ENCODE data around the gene WNT5B. TPM values are rescaled to one million over a fixed set of nuclear protein-coding genes. Genes with fewer than 3 reads are reported as not detected.

WNT5B gene
- polyA plus RNA-seq (2013, experiment 1 of 4) = 28.0 TPM
- 57.3 TPM for polyA plus RNA-seq (2013, experiment 2 of 4)
- polyA plus RNA-seq (2013, experiment 3 of 4) = 25.5 TPM
- 34.2 TPM for polyA plus RNA-seq (2013, experiment 4 of 4)

DNA sequence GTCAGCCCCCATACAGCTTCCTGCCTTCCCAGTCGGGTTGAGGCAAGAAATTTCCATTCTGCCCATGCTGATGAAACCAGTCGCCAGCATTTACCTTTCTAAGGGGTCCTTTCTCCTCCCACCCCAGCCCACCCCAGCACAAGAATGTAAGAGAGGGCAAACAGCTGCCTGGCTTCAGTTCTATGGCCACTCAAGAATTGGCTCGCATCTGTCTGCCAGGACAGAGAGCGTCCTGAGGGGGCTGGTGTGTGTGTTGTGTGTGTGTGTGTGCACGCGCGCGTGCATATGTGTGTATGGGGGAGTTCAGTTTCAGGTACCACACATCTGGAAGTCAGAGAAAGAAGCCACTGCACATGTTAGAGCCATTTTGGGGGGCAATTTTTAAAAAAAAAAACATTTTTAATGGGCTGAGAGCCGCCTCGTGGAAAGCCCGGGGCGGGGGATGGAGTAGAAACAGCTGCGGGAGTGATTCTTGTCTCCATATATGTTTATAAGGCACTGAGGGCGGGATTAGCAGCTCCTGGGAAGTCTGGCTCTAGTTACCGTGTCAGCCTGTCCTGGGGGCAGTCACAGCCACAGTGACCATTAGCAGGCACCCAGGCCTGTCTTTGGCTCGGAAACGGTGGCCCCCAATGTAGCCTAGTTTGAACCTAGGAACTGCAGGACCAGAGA lies at the start of gene WNT5B:
Gene WNT5B (plus strand): TSS at position 566 of the 672 bp plus-strand sequence. CDS start 2,124 bp downstream, outside the sequence.
- Histone ChIP-seq H3K27me3 (ENCODE audit: control insufficient read depth, insufficient read depth, low read length, poor library complexity, severe bottlenecking) (peaks cover 70% of the 10 kb centered on the region), H3K27ac (ENCODE audit: insufficient read depth, low read depth, low read length, poor library complexity, severe bottlenecking) (no peak within 1 kb of the TSS)

DNA sequence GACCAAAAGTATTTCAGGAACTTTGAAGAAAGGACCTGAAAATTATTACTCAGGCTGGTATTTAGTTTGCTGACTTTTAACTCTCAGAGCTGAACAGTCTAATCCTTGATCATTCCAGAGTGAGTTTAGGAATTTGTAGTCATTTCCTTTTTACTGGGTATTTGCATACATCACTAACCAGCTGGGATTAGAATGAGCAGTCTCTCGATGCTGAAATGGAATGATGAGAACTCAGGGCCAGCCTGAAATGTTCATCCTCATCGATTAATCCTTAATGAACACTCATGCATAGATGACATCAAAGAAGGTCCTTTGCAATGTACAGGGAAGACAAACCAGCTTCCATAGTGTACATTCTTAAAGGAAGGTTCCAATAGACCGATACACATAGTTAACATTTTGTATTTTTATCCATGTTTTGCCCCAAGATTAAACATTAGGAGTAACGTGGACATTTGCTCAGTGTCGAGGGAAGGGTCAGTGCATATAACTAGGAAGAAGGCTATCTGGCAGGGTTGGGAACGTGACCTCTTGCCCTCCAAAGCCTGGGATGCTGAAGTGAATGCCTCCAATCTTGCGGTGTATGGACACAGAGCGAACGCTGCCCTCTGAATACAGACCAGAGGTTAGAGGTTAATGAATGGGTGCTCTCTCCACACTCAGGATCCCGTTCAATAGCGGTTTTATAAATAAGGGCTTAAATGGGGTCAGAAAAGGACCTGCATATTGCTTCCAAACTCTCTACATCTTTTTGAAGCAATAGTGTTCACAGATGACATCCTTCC lies 49.2 kb upstream of the WNT5B start:
- H3K27me3 ChIP-seq (ENCODE audit: control insufficient read depth, insufficient read depth, low read length, poor library complexity, severe bottlenecking) = no peaks in the 10 kb centered on the region
- H3K27ac ChIP-seq (ENCODE audit: insufficient read depth, low read depth, low read length, poor library complexity, severe bottlenecking) = peak overlapping the region; percentile 92
- no peaks in the 10 kb centered on the region for H3K36me3 ChIP-seq (ENCODE audit: control insufficient read depth, insufficient read depth, low read length)
- WGBS, 2 experiments = 53 to 65% methylated on average over 11 of the region's 11 CpGs
- peak overlapping the region; percentile 14 for H3K4me3 ChIP-seq (ENCODE audit: insufficient read depth, low read depth, low read length)
- H3K4me1 ChIP-seq (ENCODE audit: control insufficient read depth, insufficient read depth, low read length) = peaks cover 68% of the 10 kb centered on the region
- H3K9me3 ChIP-seq (ENCODE audit: control insufficient read depth, low read length) = no peaks in the 10 kb centered on the region

More for the DNA sequence above, at the start of gene WNT5B:
- Histone ChIP-seq H3K4me1 (ENCODE audit: control insufficient read depth, insufficient read depth, low read length) (peaks cover 35% of the 10 kb centered on the region), H3K4me3 (ENCODE audit: insufficient read depth, low read depth, low read length) (peak within 1 kb of the TSS; percentile 48), H3K36me3 (ENCODE audit: control insufficient read depth, insufficient read depth, low read length) (no peaks in the 10 kb centered on the region), H3K9me3 (ENCODE audit: control insufficient read depth, low read length) (no peaks in the 10 kb centered on the region)
- 14 to 15% methylated on average over 17 of the region's 17 CpGs for WGBS, 2 experiments

DNA sequence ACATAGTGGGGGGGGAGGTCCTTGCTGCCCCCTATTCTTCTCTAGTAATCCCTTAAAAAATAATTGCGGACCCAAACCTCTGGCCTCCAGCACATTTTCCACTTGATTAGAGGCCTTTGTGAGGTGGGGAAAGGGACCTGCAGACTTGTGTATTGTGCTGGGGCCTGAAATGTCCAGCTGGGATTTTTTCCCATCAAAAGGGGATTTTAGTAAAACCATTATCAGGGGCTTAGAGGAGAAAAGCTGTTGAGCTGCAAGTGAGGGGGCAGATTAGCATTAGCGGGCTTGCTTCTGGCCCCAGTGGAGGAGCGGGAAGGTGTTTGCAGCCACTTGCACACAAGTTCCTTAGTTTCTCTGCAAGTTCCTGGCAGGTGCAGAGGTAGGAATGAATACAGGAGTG lies 48.5 kb upstream of the WNT5B start:
- WGBS, 2 experiments = 37 to 57% methylated on average over 3 of the region's 3 CpGs
- no peaks in the 10 kb centered on the region for H3K9me3 ChIP-seq (ENCODE audit: control insufficient read depth, low read length)
- H3K27me3 ChIP-seq (ENCODE audit: control insufficient read depth, insufficient read depth, low read length, poor library complexity, severe bottlenecking) = peaks cover 3% of the 10 kb centered on the region
- no peak overlapping the region for H3K4me3 ChIP-seq (ENCODE audit: insufficient read depth, low read depth, low read length)
- no peaks in the 10 kb centered on the region for H3K36me3 ChIP-seq (ENCODE audit: control insufficient read depth, insufficient read depth, low read length)
- H3K4me1 ChIP-seq (ENCODE audit: control insufficient read depth, insufficient read depth, low read length) = peaks cover 65% of the 10 kb centered on the region
- peak overlapping the region; percentile 92 for H3K27ac ChIP-seq (ENCODE audit: insufficient read depth, low read depth, low read length, poor library complexity, severe bottlenecking)

DNA sequence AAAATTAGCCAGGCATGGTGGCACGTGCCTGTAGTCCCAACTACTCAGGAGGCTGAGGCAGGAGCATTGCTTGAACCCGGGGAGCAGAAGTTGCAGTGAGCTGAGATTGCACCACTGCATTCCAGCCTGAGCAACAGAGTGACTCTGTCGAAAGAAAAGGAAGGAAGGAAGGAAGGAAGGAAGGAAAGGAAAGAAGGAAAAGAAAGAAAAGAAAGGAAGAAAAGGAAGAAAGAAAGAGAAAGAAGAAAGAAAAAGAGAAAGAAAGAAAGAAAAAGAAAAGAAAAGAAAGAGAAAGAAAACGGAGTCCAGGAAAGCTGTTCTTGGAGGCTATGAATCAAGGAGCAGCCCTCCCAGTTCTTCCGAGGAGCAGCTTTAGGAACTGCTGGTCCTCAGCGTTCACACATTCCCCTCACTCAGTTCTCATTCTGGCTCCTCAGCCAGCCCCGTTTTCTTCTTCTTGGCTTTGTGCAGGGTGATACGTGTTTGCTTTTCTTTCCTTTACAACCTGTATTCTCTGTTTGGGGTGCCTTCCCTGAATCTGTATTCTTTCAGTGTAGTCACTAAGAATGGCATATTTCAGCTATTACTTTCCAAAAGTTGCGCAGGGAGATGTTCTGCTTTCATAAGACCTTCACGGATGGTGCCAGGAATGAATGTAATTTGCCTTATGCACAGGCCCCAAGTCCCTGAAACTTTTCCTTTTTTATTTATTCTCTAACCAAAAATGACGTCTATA lies 46.9 kb upstream of the WNT5B start:
- H3K4me1 ChIP-seq (ENCODE audit: control insufficient read depth, insufficient read depth, low read length) = peaks cover 61% of the 10 kb centered on the region
- H3K36me3 ChIP-seq (ENCODE audit: control insufficient read depth, insufficient read depth, low read length) = no peaks in the 10 kb centered on the region
- no peaks in the 10 kb centered on the region for H3K9me3 ChIP-seq (ENCODE audit: control insufficient read depth, low read length)
- no peak overlapping the region for H3K27ac ChIP-seq (ENCODE audit: insufficient read depth, low read depth, low read length, poor library complexity, severe bottlenecking)
- WGBS, 2 experiments = 89 to 91% methylated on average over 11 of the region's 11 CpGs
- peaks cover 15% of the 10 kb centered on the region for H3K27me3 ChIP-seq (ENCODE audit: control insufficient read depth, insufficient read depth, low read length, poor library complexity, severe bottlenecking)
- no peak overlapping the region for H3K4me3 ChIP-seq (ENCODE audit: insufficient read depth, low read depth, low read length)

DNA sequence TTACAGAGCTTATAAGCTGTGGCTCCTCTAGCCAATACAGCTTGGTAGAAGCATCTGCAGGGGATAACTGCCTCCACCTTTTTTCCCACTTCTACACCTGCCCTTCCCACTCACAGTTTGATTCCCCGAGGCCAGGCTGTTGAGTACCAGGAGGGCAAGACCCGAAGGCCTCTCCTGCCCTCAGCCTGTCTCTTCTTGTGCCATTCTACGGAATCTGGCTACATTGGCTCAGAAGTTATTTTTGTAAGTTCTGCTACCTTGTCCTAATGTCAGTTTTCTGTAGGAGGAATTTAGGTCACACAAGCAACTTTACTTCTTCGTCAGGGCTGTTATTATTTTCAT lies 46.4 kb upstream of the WNT5B start:
- H3K36me3 ChIP-seq (ENCODE audit: control insufficient read depth, insufficient read depth, low read length) = no peaks in the 10 kb centered on the region
- H3K27ac ChIP-seq (ENCODE audit: insufficient read depth, low read depth, low read length, poor library complexity, severe bottlenecking) = no peak overlapping the region
- no peak overlapping the region for H3K4me3 ChIP-seq (ENCODE audit: insufficient read depth, low read depth, low read length)
- H3K9me3 ChIP-seq (ENCODE audit: control insufficient read depth, low read length) = no peaks in the 10 kb centered on the region
- H3K27me3 ChIP-seq (ENCODE audit: control insufficient read depth, insufficient read depth, low read length, poor library complexity, severe bottlenecking) = peaks cover 15% of the 10 kb centered on the region
- H3K4me1 ChIP-seq (ENCODE audit: control insufficient read depth, insufficient read depth, low read length) = peaks cover 61% of the 10 kb centered on the region
- WGBS, 2 experiments = 87 to 94% methylated on average over 3 to 4 of the region's 4 CpGs

DNA sequence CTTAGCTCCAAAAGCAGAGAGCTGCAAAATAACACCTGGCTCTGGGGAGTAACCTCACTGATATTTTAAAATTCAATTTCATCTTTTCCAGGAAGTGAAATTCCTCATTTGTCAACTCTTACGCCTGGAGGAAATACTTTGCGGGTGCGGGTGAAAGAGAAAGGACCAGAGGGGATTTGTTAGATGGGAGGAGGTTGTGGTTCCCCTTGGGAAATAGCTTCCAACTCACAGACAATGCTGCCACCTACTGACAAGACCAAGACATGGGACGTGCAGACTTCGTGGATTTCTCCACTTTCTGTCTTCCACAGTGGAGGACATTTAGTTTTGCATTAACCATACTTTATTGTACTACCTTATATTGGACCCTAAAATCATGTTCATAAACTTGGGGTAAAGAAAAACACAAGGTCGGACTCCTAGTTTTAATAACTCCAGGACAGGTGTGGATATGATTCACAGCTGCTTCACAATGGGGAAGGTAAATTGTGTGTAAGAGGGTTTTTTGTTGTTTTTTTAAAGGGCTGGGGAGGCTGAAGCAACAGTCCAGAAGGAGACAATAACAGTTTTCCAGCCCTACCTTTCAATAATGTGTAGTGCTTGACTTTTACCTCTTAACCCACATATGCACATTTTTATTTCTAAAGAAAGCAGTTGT lies 45.5 kb upstream of the WNT5B start:
- H3K4me3 ChIP-seq (ENCODE audit: insufficient read depth, low read depth, low read length) = no peak overlapping the region
- H3K36me3 ChIP-seq (ENCODE audit: control insufficient read depth, insufficient read depth, low read length) = no peaks in the 10 kb centered on the region
- WGBS, 2 experiments = 5 to 6% methylated on average over 6 of the region's 6 CpGs
- no peak overlapping the region for H3K27ac ChIP-seq (ENCODE audit: insufficient read depth, low read depth, low read length, poor library complexity, severe bottlenecking)
- no peaks in the 10 kb centered on the region for H3K9me3 ChIP-seq (ENCODE audit: control insufficient read depth, low read length)
- H3K27me3 ChIP-seq (ENCODE audit: control insufficient read depth, insufficient read depth, low read length, poor library complexity, severe bottlenecking) = peaks cover 15% of the 10 kb centered on the region
- peaks cover 64% of the 10 kb centered on the region for H3K4me1 ChIP-seq (ENCODE audit: control insufficient read depth, insufficient read depth, low read length)

DNA sequence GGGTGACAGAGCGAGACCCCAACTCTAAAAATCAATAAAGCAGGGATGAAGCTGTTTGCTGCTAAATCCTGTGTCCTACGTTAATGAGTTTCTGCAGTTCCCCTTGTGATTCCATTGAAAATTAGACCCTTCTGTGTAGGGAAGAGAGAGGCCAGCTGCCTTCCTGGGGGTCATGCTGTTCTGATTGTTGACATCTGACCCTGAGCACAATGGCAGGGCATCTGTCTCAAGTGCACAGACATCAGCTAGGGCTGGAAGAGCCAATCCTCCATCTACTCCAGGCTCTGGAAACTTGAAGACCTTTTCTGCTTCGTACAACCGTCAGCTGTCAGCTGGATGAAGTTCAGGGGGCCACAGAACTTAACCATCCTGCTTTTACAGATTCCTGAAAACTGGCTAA lies 44.7 kb upstream of the WNT5B start:
- WGBS, 2 experiments = 68 to 70% methylated on average over 4 of the region's 4 CpGs
- no peaks in the 10 kb centered on the region for H3K36me3 ChIP-seq (ENCODE audit: control insufficient read depth, insufficient read depth, low read length)
- no peaks in the 10 kb centered on the region for H3K9me3 ChIP-seq (ENCODE audit: control insufficient read depth, low read length)
- H3K4me1 ChIP-seq (ENCODE audit: control insufficient read depth, insufficient read depth, low read length) = peaks cover 63% of the 10 kb centered on the region
- no peak overlapping the region for H3K4me3 ChIP-seq (ENCODE audit: insufficient read depth, low read depth, low read length)
- H3K27ac ChIP-seq (ENCODE audit: insufficient read depth, low read depth, low read length, poor library complexity, severe bottlenecking) = peak overlapping the region; percentile 20
- peaks cover 15% of the 10 kb centered on the region for H3K27me3 ChIP-seq (ENCODE audit: control insufficient read depth, insufficient read depth, low read length, poor library complexity, severe bottlenecking)

DNA sequence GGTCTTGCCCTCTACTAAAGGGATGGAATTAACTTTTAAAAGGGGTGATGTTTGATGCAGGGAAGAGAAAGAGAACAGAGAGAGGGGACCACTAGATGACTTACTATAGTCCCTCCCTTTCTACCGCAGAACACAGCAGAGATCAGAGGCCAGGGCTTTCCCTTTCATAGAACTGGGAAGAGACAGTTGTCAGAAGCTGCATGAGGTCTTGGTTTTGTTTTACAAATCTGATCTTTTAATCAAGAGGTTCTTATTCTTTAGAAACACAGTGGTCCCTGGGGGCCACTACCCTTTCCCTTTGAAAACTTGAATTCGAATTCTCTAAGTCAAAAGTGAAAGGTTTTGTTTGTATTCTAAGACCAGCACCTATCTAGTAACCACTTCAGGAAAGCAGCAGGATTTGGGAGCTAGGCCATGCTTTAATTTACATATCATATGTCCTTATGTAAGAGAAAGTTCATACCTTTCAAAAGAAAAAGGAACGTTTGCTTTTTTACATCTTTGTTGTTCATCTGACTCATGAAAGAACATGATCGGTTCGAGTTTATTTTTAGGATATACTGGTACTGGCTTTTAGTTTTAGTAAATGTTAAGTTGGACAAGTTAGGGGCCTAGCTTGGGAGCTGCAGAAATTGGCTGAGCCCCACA lies 41.0 kb upstream of the WNT5B start:
- Histone ChIP-seq H3K9me3 (ENCODE audit: control insufficient read depth, low read length) (no peaks in the 10 kb centered on the region), H3K27me3 (ENCODE audit: control insufficient read depth, insufficient read depth, low read length, poor library complexity, severe bottlenecking) (peaks cover 18% of the 10 kb centered on the region), H3K4me1 (ENCODE audit: control insufficient read depth, insufficient read depth, low read length) (peaks cover 37% of the 10 kb centered on the region), H3K36me3 (ENCODE audit: control insufficient read depth, insufficient read depth, low read length) (no peaks in the 10 kb centered on the region), H3K27ac (ENCODE audit: insufficient read depth, low read depth, low read length, poor library complexity, severe bottlenecking) (peak overlapping the region; percentile 78), H3K4me3 (ENCODE audit: insufficient read depth, low read depth, low read length) (no peak overlapping the region)
- 6 to 10% methylated on average over 3 to 5 of the region's 5 CpGs for WGBS, 2 experiments

DNA sequence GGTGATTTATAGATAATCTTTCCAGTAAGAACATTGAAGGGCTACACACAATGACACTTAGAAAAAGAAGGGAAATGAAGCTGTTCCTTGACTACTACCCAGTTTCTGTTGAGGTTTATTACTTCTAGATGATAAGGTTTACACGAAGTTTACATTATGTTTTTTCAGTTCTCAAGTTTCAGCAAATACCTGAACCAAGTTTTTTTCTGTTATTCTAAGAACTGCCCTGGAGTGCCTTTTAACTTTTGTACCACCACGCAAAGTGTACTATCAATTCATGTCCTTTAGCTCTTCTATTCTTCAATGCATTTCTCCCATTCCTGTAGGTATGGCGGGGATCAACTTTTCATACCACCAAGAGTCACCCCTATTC lies 40.5 kb upstream of the WNT5B start:
- H3K4me1 ChIP-seq (ENCODE audit: control insufficient read depth, insufficient read depth, low read length) = peaks cover 35% of the 10 kb centered on the region
- H3K4me3 ChIP-seq (ENCODE audit: insufficient read depth, low read depth, low read length) = no peak overlapping the region
- no peak overlapping the region for H3K27ac ChIP-seq (ENCODE audit: insufficient read depth, low read depth, low read length, poor library complexity, severe bottlenecking)
- H3K9me3 ChIP-seq (ENCODE audit: control insufficient read depth, low read length) = no peaks in the 10 kb centered on the region
- 50% methylated on average over 3 of the region's 3 CpGs for WGBS, 2 experiments
- H3K27me3 ChIP-seq (ENCODE audit: control insufficient read depth, insufficient read depth, low read length, poor library complexity, severe bottlenecking) = peaks cover 18% of the 10 kb centered on the region
- no peaks in the 10 kb centered on the region for H3K36me3 ChIP-seq (ENCODE audit: control insufficient read depth, insufficient read depth, low read length)
